Esophagus (tissue), 2 donors: ENCODE measurements around the gene CDC20. TPM values are rescaled to one million over a fixed set of nuclear protein-coding genes. Genes with fewer than 3 reads are reported as not detected.

Experiments used
- H3K27ac ChIP-seq, 2 donors: one replicate each; pipeline ENCODE4 v1.5.1; 2013; ENCODE audit warnings: low read depth in 2 of 2, mild to moderate bottlenecking in 2 of 2, inconsistent platforms in 1 of 2, low read length in 1 of 2, moderate library complexity in 1 of 2
- H3K27me3 ChIP-seq, 2 donors: one replicate each; pipeline ENCODE4 v1.6.1; 2013; ENCODE audit warnings: low read length in 2 of 2, control low read depth in 1 of 2, mild to moderate bottlenecking in 1 of 2; ENCODE audit not compliant: insufficient read depth in 2 of 2, control insufficient read depth in 1 of 2
- H3K36me3 ChIP-seq, 2 donors: one replicate each; pipeline ENCODE4 v1.6.1; 2013; ENCODE audit warnings: low read length in 1 of 2; ENCODE audit not compliant: control insufficient read depth in 2 of 2, insufficient read depth in 2 of 2
- H3K4me1 ChIP-seq, 2 donors: one replicate each; pipeline ENCODE4 v1.6.1; 2013; ENCODE audit warnings: low read length in 1 of 2; ENCODE audit not compliant: control insufficient read depth in 2 of 2, insufficient read depth in 2 of 2
- H3K4me3 ChIP-seq, 2 donors: one replicate each; pipeline ENCODE4 v1.5.1; 2013; ENCODE audit warnings: low read length in 2 of 2, mild to moderate bottlenecking in 2 of 2, low read depth in 1 of 2, moderate library complexity in 1 of 2
- H3K9me3 ChIP-seq, 2 donors: one replicate each; pipeline ENCODE4 v1.6.1; 2013; ENCODE audit warnings: mild to moderate bottlenecking in 2 of 2, low read depth in 1 of 2, low read length in 1 of 2, moderate library complexity in 1 of 2; ENCODE audit not compliant: control insufficient read depth in 2 of 2, insufficient read depth in 1 of 2
- WGBS, 2 donors: extraction: QIAGEN DNeasy Blood & Tissue Kit; methylation state at CpG; one replicate each; pipeline ENCODE4 v1.1.7; 2013; 5-methylcytosine and 5-hydroxymethylcytosine counted together
- polyA plus RNA-seq, 2 donors: library from polyadenylated mRNA; stranded (reverse); fragments of 200-250 nt; gene quantifications; one replicate each; pipeline ENCODE4 v1.2.3, GENCODE V29; 2013
- donor health status: healthy with polysubstance abuse.
- donor health status: Bipolar disorder and iron deficiency.

The CDC20 gene
- polyA plus RNA-seq, result 10 to 100 TPM; 33.1 to 42.8 TPM

GRCh38 chr1:43358746-43359693, at the start of gene CDC20:
Gene CDC20, plus strand, starts transcription at chr1:43358981. Its CDS starts 235 bp downstream, at chr1:43359216.
- peaks cover 2 to 9% of the 10 kb centered on the region in 2 donors for H3K4me1 ChIP-seq
- peak within 1 kb of the TSS; percentile 45 to 62 for H3K4me3 ChIP-seq
- 3 to 4% methylated on average over 55 to 59 of the region's 59 CpGs for WGBS, 2 donors
- peak within 1 kb of the TSS; percentile 85 to 97 for H3K27ac ChIP-seq
- no peaks in the 10 kb centered on the region for H3K9me3 ChIP-seq
- peaks cover 9 to 16% of the 10 kb centered on the region in 2 donors for H3K36me3 ChIP-seq
- H3K27me3 ChIP-seq, result no peaks in the 10 kb centered on the region

DNA sequence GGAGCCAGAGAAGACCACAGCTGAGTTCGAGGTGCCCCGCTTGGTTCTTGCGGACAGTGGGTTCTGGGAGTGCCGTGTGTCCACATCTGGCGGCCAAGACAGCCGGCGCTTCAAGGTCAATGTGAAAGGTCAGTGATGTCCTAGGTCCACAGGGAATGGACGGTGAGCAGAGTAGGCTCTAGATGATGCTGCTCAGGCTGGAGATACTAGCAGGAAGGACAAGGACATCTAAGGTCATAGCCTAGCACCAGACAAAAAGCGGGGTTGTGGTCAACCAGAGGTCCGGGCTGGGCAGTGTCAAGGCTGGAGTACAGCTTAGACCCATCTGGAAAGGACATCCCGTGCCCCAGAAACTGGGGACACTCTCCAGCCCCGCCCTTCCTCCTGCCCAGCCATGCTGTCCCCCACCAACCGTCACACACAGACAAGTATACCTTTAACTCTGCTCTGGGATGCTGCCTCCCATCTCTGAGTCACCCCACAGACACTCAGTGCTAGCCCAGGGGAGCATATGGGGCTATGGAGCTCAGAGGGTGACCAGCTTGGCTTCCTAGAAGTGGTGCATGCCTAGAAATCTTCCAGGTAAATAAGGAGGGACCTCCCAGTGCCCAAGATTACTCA, 49.3 kb upstream of the CDC20 start:
- peaks cover 0 to 2% of the 10 kb centered on the region in 2 donors for H3K4me1 ChIP-seq
- H3K27me3 ChIP-seq, result no peaks in the 10 kb centered on the region
- no peak overlapping the region for H3K4me3 ChIP-seq
- no peak overlapping the region for H3K27ac ChIP-seq
- peaks cover 0 to 2% of the 10 kb centered on the region in 2 donors for H3K36me3 ChIP-seq
- 88 to 90% methylated on average over 13 of the region's 13 CpGs for WGBS, 2 donors
- peaks cover 0 to 3% of the 10 kb centered on the region in 2 donors for H3K9me3 ChIP-seq

- Histone ChIP-seq H3K4me3 (no peak overlapping the region), H3K27ac (no peak overlapping the region), H3K27me3 (no peaks in the 10 kb centered on the region), H3K36me3 (no peaks in the 10 kb centered on the region), H3K4me1 (no peaks in the 10 kb centered on the region), H3K9me3 (peaks cover 0 to 3% of the 10 kb centered on the region in 2 donors)
- 93 to 97% methylated on average over 9 of the region's 9 CpGs for WGBS, 2 donors
Observed at GRCh38 chr1:43311521-43311920, 47.3 kb upstream of the CDC20 start.

GRCh38 chr1:43312212-43312623, 46.6 kb upstream of the CDC20 start:
- H3K36me3 ChIP-seq, result no peaks in the 10 kb centered on the region
- H3K9me3 ChIP-seq, result peaks cover 0 to 3% of the 10 kb centered on the region in 2 donors
- H3K27ac ChIP-seq, result no peak overlapping the region
- H3K4me3 ChIP-seq, result no peak overlapping the region
- no peaks in the 10 kb centered on the region for H3K4me1 ChIP-seq
- 87 to 89% methylated on average over 18 to 19 of the region's 19 CpGs for WGBS, 2 donors
- H3K27me3 ChIP-seq, result no peaks in the 10 kb centered on the region

DNA sequence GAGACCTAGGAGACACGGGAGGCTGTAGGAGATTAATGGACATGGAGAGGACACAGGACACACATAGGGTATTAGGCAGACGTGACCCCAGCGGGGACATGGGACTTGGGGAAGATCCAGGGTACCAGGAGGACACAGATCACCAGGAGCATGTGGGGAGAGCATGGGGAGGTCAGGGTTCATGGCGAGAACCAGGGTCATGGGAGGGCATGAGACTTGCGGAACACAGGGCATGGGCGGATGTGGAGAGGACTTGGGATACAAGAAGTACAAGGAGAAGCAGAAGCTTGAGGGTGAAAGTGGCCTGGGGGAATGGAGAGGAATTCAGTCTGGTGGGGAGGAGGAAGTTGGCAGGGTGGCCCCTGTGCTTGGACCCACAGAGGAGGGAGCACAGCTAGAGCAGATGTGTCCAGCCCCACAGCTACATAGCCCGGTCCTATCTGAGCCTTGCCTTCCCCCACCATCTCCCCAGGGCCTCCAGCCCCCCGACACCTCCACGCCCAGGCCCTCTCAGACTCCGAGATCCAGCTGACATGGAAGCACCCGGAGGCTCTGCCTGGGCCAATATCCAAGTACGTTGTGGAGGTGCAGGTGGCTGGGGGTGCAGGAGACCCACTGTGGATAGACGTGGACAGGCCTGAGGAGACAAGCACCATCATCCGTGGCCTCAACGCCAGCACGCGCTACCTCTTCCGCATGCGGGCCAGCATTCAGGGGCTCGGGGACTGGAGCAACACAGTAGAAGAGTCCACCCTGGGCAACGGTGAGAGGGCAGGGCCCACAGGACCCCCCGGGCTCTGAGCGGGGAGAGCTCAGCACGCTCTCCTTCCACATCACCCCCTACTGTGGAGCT, 45.9 kb upstream of the CDC20 start:
- Histone ChIP-seq H3K4me3 (no peak overlapping the region), H3K27ac (no peak overlapping the region)
- 91 to 93% methylated on average over 23 to 24 of the region's 24 CpGs for WGBS, 2 donors

DNA sequence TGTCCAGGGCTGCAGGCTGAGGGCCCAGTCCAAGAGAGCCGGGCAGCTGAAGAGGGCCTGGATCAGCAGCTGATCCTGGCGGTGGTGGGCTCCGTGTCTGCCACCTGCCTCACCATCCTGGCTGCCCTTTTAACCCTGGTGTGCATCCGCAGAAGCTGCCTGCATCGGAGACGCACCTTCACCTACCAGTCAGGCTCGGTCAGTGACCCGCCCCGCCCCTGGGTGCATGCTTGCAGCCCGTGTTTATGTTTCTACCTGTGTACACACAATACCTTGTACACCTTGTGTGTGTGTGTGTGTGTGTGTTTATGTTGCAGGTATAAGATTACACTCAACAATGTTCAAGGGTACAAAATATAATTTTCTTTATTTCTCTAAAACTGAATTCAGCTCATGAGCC, 45.0 kb upstream of the CDC20 start:
- peaks cover 0 to 3% of the 10 kb centered on the region in 2 donors for H3K9me3 ChIP-seq
- WGBS, 2 donors, result 78 to 85% methylated on average over 10 of the region's 10 CpGs

More for the DNA sequence above, 45.9 kb upstream of the CDC20 start:
- Histone ChIP-seq H3K4me1 (no peaks in the 10 kb centered on the region), H3K36me3 (no peaks in the 10 kb centered on the region), H3K27me3 (no peaks in the 10 kb centered on the region), H3K9me3 (peaks cover 0 to 3% of the 10 kb centered on the region in 2 donors)

GRCh38 chr1:43314233-43314632, 44.5 kb upstream of the CDC20 start:
- whole genome bisulfite sequencing, 2 donors, result 93 to 95% methylated on average over 5 of the region's 5 CpGs
- Histone ChIP-seq H3K27ac (no peak overlapping the region), H3K36me3 (no peaks in the 10 kb centered on the region), H3K4me1 (no peaks in the 10 kb centered on the region), H3K4me3 (no peak overlapping the region), H3K27me3 (no peaks in the 10 kb centered on the region), H3K9me3 (peaks cover 0 to 3% of the 10 kb centered on the region in 2 donors)

More for the DNA sequence above, 45.0 kb upstream of the CDC20 start:
- H3K36me3 ChIP-seq, result no peaks in the 10 kb centered on the region
- H3K27me3 ChIP-seq, result no peaks in the 10 kb centered on the region
- no peaks in the 10 kb centered on the region for H3K4me1 ChIP-seq
- H3K27ac ChIP-seq, result peak overlapping the region in 1 of 2 donors; percentile 15
- no peak overlapping the region for H3K4me3 ChIP-seq

GRCh38 chr1:43315481-43315880, 43.3 kb upstream of the CDC20 start:
- Histone ChIP-seq H3K4me3 (no peak overlapping the region), H3K27me3 (no peaks in the 10 kb centered on the region), H3K4me1 (no peaks in the 10 kb centered on the region), H3K27ac (no peak overlapping the region), H3K9me3 (peaks cover 0 to 3% of the 10 kb centered on the region in 2 donors), H3K36me3 (no peaks in the 10 kb centered on the region)
- WGBS, 2 donors, result 80 to 87% methylated on average over 3 of the region's 3 CpGs
